ENCODE measurements around the gene FUBP3. TPM values are rescaled to one million over a fixed set of nuclear protein-coding genes. Genes with fewer than 3 reads are reported as not detected.

The FUBP3 gene
- total RNA-seq, 2 experiments from 2014 or later: 36.4 to 38.5 TPM

DNA sequence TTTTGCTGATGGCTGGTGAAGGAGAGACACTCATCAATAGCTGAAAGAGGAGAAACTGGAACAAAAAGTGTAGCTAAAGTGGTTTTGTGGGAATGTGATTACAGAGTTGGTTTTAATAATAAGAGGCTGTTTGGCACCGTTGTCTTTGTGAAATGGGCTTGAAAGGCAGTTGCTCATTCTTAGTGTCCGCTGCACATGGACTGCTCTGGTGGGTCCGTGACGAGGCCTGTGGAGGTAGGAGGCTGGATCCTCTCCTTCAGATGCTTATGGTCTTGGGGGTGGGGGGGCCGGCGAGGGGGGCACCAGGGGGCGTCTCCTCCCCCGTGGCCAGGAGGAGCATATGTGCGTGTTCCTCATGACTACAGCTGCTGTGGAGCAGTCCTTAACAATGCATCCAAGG is 29.8 kb downstream of the FUBP3 start:
- intact Hi-C loops (cut with DNase I, micrococcal nuclease): no loop called here
- Mint-ChIP-seq H3K27ac (no peak overlapping the region), H3K4me3 (no peak overlapping the region), H3K27me3 (no peaks in the 10 kb centered on the region), H3K4me1 (no peaks in the 10 kb centered on the region), H3K36me3 (ENCODE audit: low read depth) (peaks cover 17% of the 10 kb centered on the region), H3K9me3 (ENCODE audit: low read depth) (no peaks in the 10 kb centered on the region)
- POLR2A ChIA-PET: no interaction called here
- ATAC-seq: no peak
- no peak for DNase-seq
- CTCF ChIA-PET: interaction anchor here (0.7 to 0.8 kb wide), 2 partner anchors 10 to 353 kb away, joined by 3 read pairs; no protein-coding TSS in a partner anchor

DNA sequence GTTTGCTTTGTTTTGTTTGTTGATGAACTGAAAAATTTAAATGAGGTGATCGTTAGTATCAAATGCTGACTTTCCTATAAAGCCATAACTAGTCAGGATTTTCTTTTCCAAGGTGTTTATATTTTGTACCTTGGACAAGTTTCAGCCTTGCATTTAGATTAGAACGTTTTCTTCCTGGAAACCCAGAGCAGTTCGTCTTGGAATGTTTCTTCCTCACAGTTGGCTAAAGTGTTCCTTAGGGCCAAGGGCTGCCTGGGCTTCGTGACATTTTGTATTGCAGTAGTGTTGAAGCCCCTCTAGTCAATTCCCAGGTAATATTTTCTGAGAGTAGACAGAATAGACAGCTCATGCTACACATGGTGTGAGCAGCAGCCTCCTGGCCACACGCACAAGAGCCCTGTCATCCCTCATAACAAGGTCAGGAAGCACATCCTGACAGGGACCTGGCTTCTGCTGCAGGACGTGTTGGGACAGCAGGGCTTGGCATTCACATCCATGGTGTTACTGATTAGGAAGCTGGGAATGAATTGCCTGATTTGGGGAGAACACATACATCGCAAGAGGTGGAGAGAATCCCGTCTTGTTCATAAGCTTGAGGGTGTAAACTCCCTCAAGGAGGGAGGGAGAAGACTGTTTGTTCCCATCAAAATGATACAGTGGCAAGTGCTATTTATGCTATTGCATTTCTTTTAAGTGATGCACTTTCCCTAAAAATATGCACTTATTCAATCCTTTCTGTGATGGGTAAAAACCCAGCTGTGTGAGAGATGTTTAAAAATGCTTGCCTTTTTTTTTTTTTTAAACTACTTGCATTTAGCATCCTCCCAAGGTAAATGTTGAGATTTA is 31.7 kb downstream of the FUBP3 start:
- DNase-seq (no peak), ATAC-seq (no peak)
- H3K9me3 Mint-ChIP-seq (ENCODE audit: low read depth): no peaks in the 10 kb centered on the region
- peaks cover 21% of the 10 kb centered on the region for H3K36me3 Mint-ChIP-seq (ENCODE audit: low read depth)
- H3K27ac Mint-ChIP-seq: no peak overlapping the region
- no peaks in the 10 kb centered on the region for H3K27me3 Mint-ChIP-seq
- intact Hi-C loops (cut with DNase I, micrococcal nuclease): no loop called here
- H3K4me1 Mint-ChIP-seq: no peaks in the 10 kb centered on the region
- POLR2A ChIA-PET: no interaction called here
- CTCF ChIA-PET: no interaction called here
- H3K4me3 Mint-ChIP-seq: no peak overlapping the region

DNA sequence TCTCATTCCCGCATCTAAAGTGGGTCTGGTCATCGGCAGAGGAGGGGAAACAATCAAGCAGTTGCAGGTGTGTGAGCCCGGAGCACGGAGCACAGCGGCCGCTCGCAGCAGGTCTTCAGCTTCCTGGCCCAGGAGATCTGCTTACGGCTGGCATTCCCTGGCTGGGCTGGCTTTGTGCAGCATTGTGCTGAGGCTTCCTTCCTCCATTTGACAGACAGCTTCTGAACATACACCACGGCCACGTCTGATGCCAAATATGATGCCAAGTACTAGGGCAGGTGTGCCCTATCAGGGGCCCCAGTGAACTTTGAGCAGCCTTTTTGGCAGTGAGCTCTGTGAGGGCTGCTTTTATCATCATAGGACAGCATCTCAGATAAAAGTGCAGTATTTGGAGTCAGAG is 37.1 kb downstream of the FUBP3 start:
- no peak overlapping the region for H3K4me3 Mint-ChIP-seq
- ATAC-seq (no peak), DNase-seq (no peak)
- no peaks in the 10 kb centered on the region for H3K4me1 Mint-ChIP-seq
- no peak overlapping the region for H3K27ac Mint-ChIP-seq
- H3K36me3 Mint-ChIP-seq (ENCODE audit: low read depth): peaks cover 47% of the 10 kb centered on the region
- ChIA-PET POLR2A (no interaction called here), CTCF (interaction anchor here (0.6 kb wide), 2 partner anchors 1101 to 1512 kb away, joined by 3 to 4 read pairs; no protein-coding TSS in a partner anchor)
- no peaks in the 10 kb centered on the region for H3K9me3 Mint-ChIP-seq (ENCODE audit: low read depth)
- intact Hi-C loops (cut with DNase I, micrococcal nuclease): no loop called here
- no peaks in the 10 kb centered on the region for H3K27me3 Mint-ChIP-seq

DNA sequence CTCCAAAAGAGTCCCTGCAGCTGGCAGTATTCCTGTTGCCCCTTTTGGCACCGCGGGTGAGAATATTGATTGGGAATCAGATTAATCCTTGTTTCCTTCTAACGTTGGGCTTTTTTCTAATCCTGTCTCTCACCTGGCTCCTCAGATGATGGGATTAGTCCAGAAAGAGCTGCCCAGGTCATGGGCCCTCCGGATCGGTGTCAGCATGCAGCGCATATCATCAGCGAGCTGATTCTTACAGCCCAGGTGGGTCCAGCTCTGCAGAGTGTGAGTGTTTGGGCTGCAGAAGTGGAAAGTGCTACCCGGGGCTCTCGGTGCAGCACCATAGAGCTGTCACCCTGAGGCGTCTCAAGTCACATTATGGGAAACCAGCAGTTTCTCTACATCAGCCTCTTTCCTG is 44.1 kb downstream of the FUBP3 start:
- Mint-ChIP-seq H3K4me1 (no peaks in the 10 kb centered on the region), H3K4me3 (no peak overlapping the region), H3K9me3 (ENCODE audit: low read depth) (no peaks in the 10 kb centered on the region), H3K27me3 (no peaks in the 10 kb centered on the region), H3K27ac (no peak overlapping the region), H3K36me3 (ENCODE audit: low read depth) (peaks cover 42% of the 10 kb centered on the region)
- ATAC-seq (no peak), DNase-seq (no peak)
- POLR2A ChIA-PET: no interaction called here
- intact Hi-C loops (cut with DNase I, micrococcal nuclease): no loop called here
- CTCF ChIA-PET: interaction anchor here (0.5 kb wide), 2 partner anchors 9 to 898 kb away, joined by 3 read pairs; no protein-coding TSS in a partner anchor

DNA sequence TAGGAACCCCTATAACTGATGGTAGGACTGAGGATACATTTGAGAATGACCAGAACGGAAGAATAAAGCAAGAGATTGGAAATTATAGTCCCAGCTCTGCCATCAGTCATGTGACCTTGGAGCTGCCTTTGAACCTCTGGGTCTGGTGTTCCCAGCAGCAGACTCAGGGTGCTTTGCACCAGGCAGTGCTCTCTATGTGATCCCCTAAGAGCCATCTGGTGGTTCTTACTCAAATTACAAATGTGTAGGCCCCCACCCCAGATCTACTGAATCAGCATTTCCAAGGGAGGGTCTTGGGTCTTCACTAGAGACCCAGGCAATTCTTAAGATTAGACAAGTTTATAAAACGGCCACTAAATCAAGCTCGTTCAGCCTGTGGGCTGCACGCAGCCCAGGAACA is 44.8 kb downstream of the FUBP3 start:
- H3K27me3 Mint-ChIP-seq: no peaks in the 10 kb centered on the region
- ChIA-PET POLR2A (no interaction called here), CTCF (interaction anchor here (0.5 kb wide), 1 partner anchor 9 kb away, joined by 3 read pairs; no protein-coding TSS in a partner anchor)
- DNase-seq (no peak), ATAC-seq (no peak)
- H3K27ac Mint-ChIP-seq: no peak overlapping the region
- no peaks in the 10 kb centered on the region for H3K4me1 Mint-ChIP-seq
- no peak overlapping the region for H3K4me3 Mint-ChIP-seq
- peaks cover 42% of the 10 kb centered on the region for H3K36me3 Mint-ChIP-seq (ENCODE audit: low read depth)
- intact Hi-C loops (cut with DNase I, micrococcal nuclease): no loop called here
- H3K9me3 Mint-ChIP-seq (ENCODE audit: low read depth): no peaks in the 10 kb centered on the region

DNA sequence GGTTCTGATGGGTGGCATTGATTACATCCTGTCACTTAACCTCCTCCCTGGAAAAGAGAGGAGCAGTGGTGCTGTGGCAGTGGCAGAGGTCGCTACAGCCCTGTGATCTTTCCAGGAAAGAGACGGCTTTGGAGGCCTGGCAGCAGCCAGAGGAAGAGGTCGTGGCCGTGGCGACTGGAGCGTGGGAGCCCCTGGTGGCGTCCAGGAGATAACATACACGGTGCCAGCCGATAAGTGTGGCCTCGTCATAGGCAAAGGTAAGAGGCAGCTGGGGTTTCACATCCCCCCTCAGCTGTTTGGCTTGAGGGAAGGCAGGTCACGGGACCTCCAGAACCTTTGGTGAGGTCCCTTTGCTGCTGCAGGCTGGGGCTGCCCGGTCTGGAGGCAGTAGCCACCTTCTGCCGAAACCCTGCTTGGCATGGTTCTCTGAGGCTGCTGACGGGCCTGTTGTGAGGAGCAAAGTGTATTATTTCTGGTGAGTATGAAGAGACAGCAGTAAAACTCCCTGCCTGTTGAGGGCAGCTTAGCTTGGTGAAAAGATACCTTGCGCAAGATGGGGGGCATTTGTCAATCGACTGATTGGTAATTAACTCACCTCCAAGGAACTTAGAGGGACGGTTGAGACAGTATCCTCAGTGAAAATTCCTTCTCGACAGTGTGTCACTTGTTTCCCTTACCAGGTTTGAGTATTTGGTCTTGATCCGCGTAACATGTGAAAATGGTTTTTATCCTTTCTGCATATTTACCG is 47.0 kb downstream of the FUBP3 start:
- DNase-seq: no peak
- Mint-ChIP-seq H3K27me3 (no peaks in the 10 kb centered on the region), H3K36me3 (ENCODE audit: low read depth) (peaks cover 25% of the 10 kb centered on the region), H3K27ac (no peak overlapping the region), H3K9me3 (ENCODE audit: low read depth) (no peaks in the 10 kb centered on the region), H3K4me3 (no peak overlapping the region), H3K4me1 (no peaks in the 10 kb centered on the region)
- ATAC-seq: no peak
- POLR2A ChIA-PET: no interaction called here
- CTCF ChIA-PET: no interaction called here
- intact Hi-C loops (cut with DNase I, micrococcal nuclease): no loop called here

DNA sequence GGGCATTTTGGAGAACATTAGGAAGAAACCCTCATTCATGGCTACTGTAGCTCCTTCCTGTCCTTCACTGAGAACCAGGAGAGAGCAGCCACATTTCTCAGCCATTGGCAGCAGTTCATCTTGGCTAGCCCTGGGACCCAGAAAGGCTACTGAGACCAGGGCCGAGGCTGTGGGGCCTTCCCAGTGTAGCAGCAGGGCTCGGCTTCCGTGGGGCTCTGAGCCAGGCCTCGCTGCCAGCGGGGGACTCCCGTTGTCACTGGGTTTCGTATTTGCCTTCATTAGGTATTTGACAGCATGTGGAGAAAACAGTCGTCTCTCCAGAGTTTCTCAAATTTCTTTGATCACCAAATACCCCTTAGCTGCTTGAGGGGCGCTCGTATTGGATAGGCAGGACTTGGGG is 47.7 kb downstream of the FUBP3 start:
- ChIA-PET POLR2A (no interaction called here), CTCF (no interaction called here)
- H3K9me3 Mint-ChIP-seq (ENCODE audit: low read depth): no peaks in the 10 kb centered on the region
- peaks cover 31% of the 10 kb centered on the region for H3K36me3 Mint-ChIP-seq (ENCODE audit: low read depth)
- DNase-seq: no peak
- H3K4me3 Mint-ChIP-seq: no peak overlapping the region
- no peaks in the 10 kb centered on the region for H3K4me1 Mint-ChIP-seq
- intact Hi-C loops (cut with DNase I, micrococcal nuclease): no loop called here
- no peak for ATAC-seq
- no peaks in the 10 kb centered on the region for H3K27me3 Mint-ChIP-seq
- no peak overlapping the region for H3K27ac Mint-ChIP-seq

DNA sequence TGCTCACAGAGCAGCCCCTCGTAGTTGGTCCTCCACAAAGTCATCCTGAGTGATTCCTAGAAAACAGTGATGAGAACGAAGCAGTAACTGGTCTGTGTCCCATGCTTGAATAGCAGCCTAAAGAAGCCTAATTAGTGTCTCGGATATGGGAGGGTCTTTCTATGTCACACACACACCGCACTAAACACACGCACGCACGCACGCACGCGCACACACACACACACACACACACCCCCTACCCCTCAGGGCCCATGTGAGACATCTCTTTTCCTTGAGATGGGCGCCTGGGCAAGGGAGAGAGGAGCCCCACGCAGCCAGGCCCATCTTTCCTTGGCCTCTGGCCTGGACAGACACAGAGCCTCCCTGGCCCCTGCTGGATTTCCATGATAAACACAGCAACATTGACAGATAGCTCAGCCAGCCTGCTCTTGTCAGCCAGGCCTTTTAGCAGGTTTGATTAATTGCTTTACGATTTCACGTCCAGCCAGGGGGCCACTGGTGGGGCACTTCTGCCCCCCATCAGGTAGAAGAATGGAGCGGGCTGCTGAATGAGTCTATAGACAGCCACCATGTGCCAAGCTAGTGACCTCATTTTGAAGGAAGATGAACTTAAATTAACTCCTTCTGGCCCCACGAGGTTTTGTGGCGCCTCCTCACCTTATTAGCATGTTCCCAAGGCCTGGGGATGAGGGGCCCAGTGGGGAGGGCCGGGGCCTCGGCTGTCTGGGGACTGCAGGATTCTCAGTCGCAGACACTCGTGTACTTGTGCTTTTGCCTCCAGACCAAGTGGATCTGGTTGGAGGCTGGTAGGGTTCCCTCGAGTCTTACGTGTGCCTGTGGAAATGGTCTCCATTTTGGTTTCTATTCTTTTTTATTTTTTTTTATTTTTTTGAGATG is 48.8 kb downstream of the FUBP3 start:
- POLR2A ChIA-PET: interaction anchor here (0.6 kb wide), 1 partner anchor 25 kb away, joined by 4 read pairs; no protein-coding TSS in a partner anchor
- Mint-ChIP-seq H3K36me3 (ENCODE audit: low read depth) (peaks cover 30% of the 10 kb centered on the region), H3K27ac (no peak overlapping the region), H3K27me3 (no peaks in the 10 kb centered on the region), H3K4me1 (no peaks in the 10 kb centered on the region), H3K9me3 (ENCODE audit: low read depth) (no peaks in the 10 kb centered on the region), H3K4me3 (no peak overlapping the region)
- CTCF ChIA-PET: no interaction called here
- DNase-seq (no peak), ATAC-seq (no peak)
- intact Hi-C loops (cut with DNase I, micrococcal nuclease): no loop called here

DNA sequence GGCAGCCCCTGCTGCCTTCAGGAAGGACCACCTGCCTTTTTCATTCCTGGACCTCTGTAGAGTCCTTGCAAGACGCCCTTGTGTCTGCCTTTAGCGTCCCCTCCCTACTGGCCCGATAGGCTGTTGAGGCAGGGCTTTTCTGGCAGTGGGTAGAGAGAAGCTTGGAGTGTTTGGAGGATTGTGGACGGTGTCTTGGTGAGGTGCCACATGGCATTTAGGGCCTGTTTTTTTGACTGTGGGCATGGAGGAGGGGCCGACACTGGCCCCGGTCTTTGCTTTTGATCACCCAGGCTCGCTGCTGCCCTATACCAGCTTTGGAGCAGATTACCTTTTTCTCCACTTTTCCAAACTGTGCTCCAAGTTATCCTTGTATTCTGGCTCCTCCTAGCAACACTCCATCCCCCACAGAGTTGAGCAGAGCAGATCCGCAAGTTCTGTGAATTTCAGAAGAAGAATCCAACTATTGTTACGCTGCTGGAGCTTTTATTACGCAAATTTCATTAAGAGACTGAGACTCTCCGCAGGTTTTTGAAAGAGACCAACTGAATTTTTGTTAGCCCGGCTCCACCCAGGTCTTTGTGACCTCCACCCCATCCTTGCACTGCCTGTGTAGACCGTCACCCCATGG is 50.2 kb downstream of the FUBP3 start:
- ChIA-PET POLR2A (interaction anchor here (0.7 kb wide), 1 partner anchor 914 kb away, joined by 4 read pairs; no protein-coding TSS in a partner anchor), CTCF (no interaction called here)
- H3K9me3 Mint-ChIP-seq (ENCODE audit: low read depth): no peaks in the 10 kb centered on the region
- peaks cover 23% of the 10 kb centered on the region for H3K36me3 Mint-ChIP-seq (ENCODE audit: low read depth)
- intact Hi-C loops (cut with DNase I, micrococcal nuclease): no loop called here
- H3K4me3 Mint-ChIP-seq: no peak overlapping the region
- H3K27ac Mint-ChIP-seq: no peak overlapping the region
- H3K4me1 Mint-ChIP-seq: no peaks in the 10 kb centered on the region
- H3K27me3 Mint-ChIP-seq: no peaks in the 10 kb centered on the region
- no peak for DNase-seq
- ATAC-seq: no peak

DNA sequence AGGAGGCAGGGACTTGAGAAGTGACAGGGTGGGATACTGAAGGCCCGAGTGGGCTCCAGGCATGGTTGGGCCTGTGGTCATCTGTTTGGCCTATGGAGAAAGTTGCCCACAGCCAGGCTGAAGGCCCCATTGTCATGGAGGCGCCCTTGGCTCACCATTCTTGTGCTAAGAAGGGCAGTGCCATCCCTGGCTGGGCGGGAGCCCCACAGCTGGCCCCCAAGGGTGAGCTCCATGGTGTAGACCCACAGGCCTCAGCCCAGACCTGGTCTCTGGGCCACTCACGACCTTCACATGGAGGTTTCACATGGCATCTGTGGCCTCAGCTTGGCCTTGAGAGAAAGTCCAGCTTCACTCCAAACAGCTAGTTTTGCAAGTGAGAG is 50.7 kb downstream of the FUBP3 start:
- Mint-ChIP-seq H3K27me3 (no peaks in the 10 kb centered on the region), H3K4me3 (no peak overlapping the region), H3K36me3 (ENCODE audit: low read depth) (peaks cover 26% of the 10 kb centered on the region), H3K4me1 (no peaks in the 10 kb centered on the region), H3K9me3 (ENCODE audit: low read depth) (no peaks in the 10 kb centered on the region), H3K27ac (no peak overlapping the region)
- ATAC-seq (no peak), DNase-seq (no peak)
- POLR2A ChIA-PET: no interaction called here
- CTCF ChIA-PET: no interaction called here
- intact Hi-C loops (cut with DNase I, micrococcal nuclease): no loop called here
